SU-DHL-6 (cell line): ENCODE results near the gene CRB2.

Source experiments
- EZH2phosphoT487 ChIP-seq: fragments of 200-600 bp; sonication (generic), shearing (Covaris generic); conservative IDR thresholded peaks from 2 replicates; pipeline ENCODE4 v1.6.1; 2018; ENCODE audit warnings: mild to moderate bottlenecking, antibody characterized with exemption, low read length, moderate library complexity, mixed read lengths
- TF ChIP-seq, protein P1 (sequence below): fragments of 200-600 bp; sonication (generic); IDR thresholded peaks from one replicate; pipeline ENCODE4 v1.5.1; 2017; ENCODE audit warnings: antibody characterized with exemption, mild to moderate bottlenecking, low read length, moderate library complexity; ENCODE audit not compliant: insufficient read depth, poor library complexity, severe bottlenecking

DNA sequence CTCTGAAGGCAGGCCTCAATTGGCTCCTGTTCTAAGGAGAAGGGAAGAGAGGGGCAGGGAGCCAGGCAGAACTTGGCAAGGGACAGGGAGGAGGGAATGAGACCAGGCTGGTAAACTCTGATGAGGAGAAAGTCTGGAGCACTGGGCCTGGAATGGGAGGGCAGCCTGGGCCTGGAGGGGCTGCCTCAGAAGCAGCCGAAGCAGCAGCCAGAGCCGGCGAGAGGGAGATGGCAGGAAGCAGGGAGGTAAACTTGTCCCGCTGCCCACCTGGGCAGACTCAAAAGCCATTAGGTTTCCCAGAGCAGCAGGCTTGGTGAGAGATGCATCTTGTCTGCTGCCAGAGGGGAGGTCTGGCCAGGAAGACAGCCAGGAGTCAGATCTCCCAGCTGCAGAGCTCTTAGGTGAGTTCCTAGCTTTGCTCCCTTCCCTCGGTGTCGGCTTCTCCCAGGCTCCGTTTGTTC is 37.0 kb upstream of the CRB2 start:
- TF ChIP-seq, protein P1, sequence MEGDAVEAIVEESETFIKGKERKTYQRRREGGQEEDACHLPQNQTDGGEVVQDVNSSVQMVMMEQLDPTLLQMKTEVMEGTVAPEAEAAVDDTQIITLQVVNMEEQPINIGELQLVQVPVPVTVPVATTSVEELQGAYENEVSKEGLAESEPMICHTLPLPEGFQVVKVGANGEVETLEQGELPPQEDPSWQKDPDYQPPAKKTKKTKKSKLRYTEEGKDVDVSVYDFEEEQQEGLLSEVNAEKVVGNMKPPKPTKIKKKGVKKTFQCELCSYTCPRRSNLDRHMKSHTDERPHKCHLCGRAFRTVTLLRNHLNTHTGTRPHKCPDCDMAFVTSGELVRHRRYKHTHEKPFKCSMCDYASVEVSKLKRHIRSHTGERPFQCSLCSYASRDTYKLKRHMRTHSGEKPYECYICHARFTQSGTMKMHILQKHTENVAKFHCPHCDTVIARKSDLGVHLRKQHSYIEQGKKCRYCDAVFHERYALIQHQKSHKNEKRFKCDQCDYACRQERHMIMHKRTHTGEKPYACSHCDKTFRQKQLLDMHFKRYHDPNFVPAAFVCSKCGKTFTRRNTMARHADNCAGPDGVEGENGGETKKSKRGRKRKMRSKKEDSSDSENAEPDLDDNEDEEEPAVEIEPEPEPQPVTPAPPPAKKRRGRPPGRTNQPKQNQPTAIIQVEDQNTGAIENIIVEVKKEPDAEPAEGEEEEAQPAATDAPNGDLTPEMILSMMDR, result no peak
- no peak for TF ChIP-seq EZH2phosphoT487
